ENCODE results near the gene DTHD1. TPM values are rescaled to one million over a fixed set of nuclear protein-coding genes. Genes with fewer than 3 reads are reported as not detected.

The DTHD1 gene
- total and polyA plus RNA-seq, 2 donors (not counting 3 experiments of a cell fraction or from before 2014, with no cell fraction given) = not detected

- no peaks in the 10 kb centered on the region for H3K4me1 ChIP-seq (ENCODE audit: control insufficient read depth, extremely low read depth, insufficient read depth, low read length)
- no peak for TF ChIP-seq GATA2 (IDR thresholded peaks at IDR 0.05; ENCODE audit: insufficient read depth, insufficient read length, low read depth, low read length)
- TF ChIP-seq EZH2 (IDR thresholded peaks at IDR 0.05; ENCODE audit: borderline replicate concordance, low read depth, low read length, severe bottlenecking) = no peak
- dilution Hi-C loops (cut with MboI; ENCODE audit: extremely low pct_ligation_motif_present, low sequenced_read_pairs) = no loop called here
- no peak overlapping the region for H3K4me3 ChIP-seq (replicated peaks in 1 of 3; ENCODE audit: insufficient read depth in 1 of 3, low read depth in 1 of 3, low read length in 3 of 3)
- intact Hi-C loops (cut with micrococcal nuclease) = no loop called here
- FAIRE-seq (no peak), DNase-seq (ENCODE audit: low read depth, low spot score) (no peak)
- H3K27ac ChIP-seq (ENCODE audit: insufficient read depth, low read depth, low read length) = no peak overlapping the region
- no peaks in the 10 kb centered on the region for H3K9me1 ChIP-seq (replicated peaks; ENCODE audit: control insufficient read depth, extremely low read depth, insufficient read depth, low read length)
- POLR2A ChIA-PET = no interaction called here
- H3K79me2 ChIP-seq (ENCODE audit: control insufficient read depth, insufficient read depth, low read length) = no peaks in the 10 kb centered on the region
- H3K9ac ChIP-seq (replicated peaks; ENCODE audit: extremely low read depth, insufficient read depth, low read length) = no peak overlapping the region
- H2AFZ ChIP-seq (ENCODE audit: low read depth, low read length) = no peak overlapping the region
- no peaks in the 10 kb centered on the region for H4K20me1 ChIP-seq (replicated peaks; ENCODE audit: control insufficient read depth, extremely low read depth, insufficient read depth, low read length)
- CTCF ChIA-PET = no interaction called here
- H3K4me2 ChIP-seq (ENCODE audit: insufficient read depth, low read length) = no peak overlapping the region
- no peaks in the 10 kb centered on the region for H3K27me3 ChIP-seq (ENCODE audit: control insufficient read depth in 2 of 2, insufficient read depth in 2 of 2, low read length in 2 of 2)
- H3K9me3 ChIP-seq (replicated peaks; ENCODE audit: control insufficient read depth, insufficient read depth, low read length) = no peaks in the 10 kb centered on the region
- no peaks in the 10 kb centered on the region for H3K36me3 ChIP-seq (ENCODE audit: control insufficient read depth in 2 of 2, extremely low read depth in 1 of 2, insufficient read depth in 2 of 2, low read length in 2 of 2)
- no TSS peak for BruUV-seq (replicated peaks)
Observed at GRCh38 chr4:36325499-36325898, 44.1 kb downstream of the DTHD1 start.

- H3K27me3 ChIP-seq (ENCODE audit: control insufficient read depth in 2 of 2, insufficient read depth in 2 of 2, low read length in 2 of 2) = no peaks in the 10 kb centered on the region
- intact Hi-C loops (cut with micrococcal nuclease) (no loop called here), dilution Hi-C loops (cut with MboI; ENCODE audit: extremely low pct_ligation_motif_present, low sequenced_read_pairs) (no loop called here)
- H3K9ac ChIP-seq (replicated peaks; ENCODE audit: extremely low read depth, insufficient read depth, low read length) = no peak overlapping the region
- ChIA-PET CTCF (no interaction called here), POLR2A (no interaction called here)
- DNase-seq (ENCODE audit: low read depth, low spot score) = no peak
- no peaks in the 10 kb centered on the region for H4K20me1 ChIP-seq (replicated peaks; ENCODE audit: control insufficient read depth, extremely low read depth, insufficient read depth, low read length)
- H2AFZ ChIP-seq (ENCODE audit: low read depth, low read length) = no peak overlapping the region
- no TSS peak for BruUV-seq (replicated peaks)
- no peak for FAIRE-seq
- no peak overlapping the region for H3K4me3 ChIP-seq (replicated peaks in 1 of 3; ENCODE audit: insufficient read depth in 1 of 3, low read depth in 1 of 3, low read length in 3 of 3)
- H3K4me1 ChIP-seq (ENCODE audit: control insufficient read depth, extremely low read depth, insufficient read depth, low read length) = no peaks in the 10 kb centered on the region
- no peak overlapping the region for H3K27ac ChIP-seq (ENCODE audit: insufficient read depth, low read depth, low read length)
- no peak for TF ChIP-seq POLR2A (IDR thresholded peaks at IDR 0.05; ENCODE audit: low read depth, low read length)
- TF ChIP-seq CTCF (IDR thresholded peaks at IDR 0.05; ENCODE audit: extremely low read depth in 1 of 2, insufficient read depth in 1 of 2, low read depth in 1 of 2, low read length in 2 of 2) = no peak
- TF ChIP-seq FOS (IDR thresholded peaks at IDR 0.05; ENCODE audit: borderline replicate concordance, insufficient read depth, low read length) = no peak
- TF ChIP-seq GATA2 (IDR thresholded peaks at IDR 0.05; ENCODE audit: insufficient read depth, insufficient read length, low read depth, low read length) = no peak
- H3K9me3 ChIP-seq (replicated peaks; ENCODE audit: control insufficient read depth, insufficient read depth, low read length) = no peaks in the 10 kb centered on the region
- no peaks in the 10 kb centered on the region for H3K9me1 ChIP-seq (replicated peaks; ENCODE audit: control insufficient read depth, extremely low read depth, insufficient read depth, low read length)
- no peaks in the 10 kb centered on the region for H3K79me2 ChIP-seq (ENCODE audit: control insufficient read depth, insufficient read depth, low read length)
- H3K4me2 ChIP-seq (ENCODE audit: insufficient read depth, low read length) = no peak overlapping the region
- H3K36me3 ChIP-seq (ENCODE audit: control insufficient read depth in 2 of 2, extremely low read depth in 1 of 2, insufficient read depth in 2 of 2, low read length in 2 of 2) = no peaks in the 10 kb centered on the region
Observed at GRCh38 chr4:36325926-36326325, 44.5 kb downstream of the DTHD1 start.
